K562 (cell line): ENCODE measurements around the gene MED15. TPM values are rescaled to one million over a fixed set of nuclear protein-coding genes. Genes with fewer than 3 reads are reported as not detected.

ENCODE experiments used
- CTBP1 ChIP-seq: fragments of 450-650 bp; IDR thresholded peaks from 2 replicates; pipeline ENCODE4 v1.6.1; 2016; ENCODE audit warnings: borderline replicate concordance
- FOXJ3 ChIP-seq: sonication (generic); formaldehyde crosslinking; IDR thresholded peaks from 2 replicates; pipeline ENCODE4 v1.4.0; 2020; ENCODE audit warnings: mild to moderate bottlenecking, missing genetic modification reagents
- MYNN ChIP-seq, 2 experiments: sonication (generic); formaldehyde crosslinking in 1 of 2; IDR thresholded peaks; 2 replicates each; pipeline versions ENCODE4 v1.5.0 to v1.6.1; 2016 to 2020; ENCODE audit warnings: antibody characterized with exemption in 1 of 2, missing genetic modification reagents in 1 of 2
- NEUROD1 ChIP-seq: fragments of 150-350 bp; IDR thresholded peaks from 2 replicates; pipeline ENCODE4 v1.6.1; 2014; ENCODE audit warnings: borderline replicate concordance, low read length, low read depth; ENCODE audit not compliant: partially characterized antibody
- POLR2A ChIP-seq: fragments of 450-650 bp; conservative IDR thresholded peaks from 2 replicates; pipeline ENCODE4 v1.6.1; 2016
- POU5F1 ChIP-seq: fragments of 150-350 bp; IDR thresholded peaks from 2 replicates; pipeline ENCODE4 v1.6.1; 2014; ENCODE audit warnings: borderline replicate concordance, low read length, low read depth, mild to moderate bottlenecking; ENCODE audit not compliant: partially characterized antibody
- PYGO2 ChIP-seq: fragments of 450-650 bp; IDR thresholded peaks from 2 replicates; pipeline ENCODE4 v1.6.1; 2016; ENCODE audit warnings: mild to moderate bottlenecking, missing genetic modification characterization, moderate library complexity, missing compliant biosample characterization
- RBM34 ChIP-seq: fragments of 200-400 bp; formaldehyde crosslinking; IDR thresholded peaks from 2 replicates; pipeline ENCODE4 v1.6.1; 2018; ENCODE audit warnings: low read length, borderline replicate concordance; ENCODE audit not compliant: insufficient read depth
- SREBF2 ChIP-seq: sonication (generic); formaldehyde crosslinking; IDR thresholded peaks from 2 replicates; pipeline ENCODE4 v1.4.0; 2020; ENCODE audit warnings: mild to moderate bottlenecking, missing genetic modification reagents
- SRSF3 ChIP-seq: fragments of 200-400 bp; formaldehyde crosslinking; IDR thresholded peaks from 2 replicates; pipeline ENCODE4 v1.6.1; 2016; ENCODE audit warnings: mild to moderate bottlenecking, low read length, moderate library complexity; ENCODE audit not compliant: insufficient read depth
- ZFX ChIP-seq: sonication (generic); formaldehyde crosslinking; IDR thresholded peaks from 2 replicates; pipeline ENCODE4 v1.8.0; 2022; ENCODE audit warnings: mild to moderate bottlenecking, missing genetic modification reagents, moderate library complexity
- polyA plus RNA-seq, 8 experiments: library from polyadenylated mRNA; depleted of rRNA in 4 of 8; stranded (reverse) in 5 of 8; unstranded in 3 of 8; fragments of >200 nt; fragmentation: Nextera tagmentation in 2 of 8; fragmentation: Illumina TruSeq in 1 of 8; extraction: Ambion mirVana in 2 of 8; extraction: Trizol in 1 of 8; gene quantifications; 2 replicates each; pipeline versions ENCODE4 v1.2.1 to v1.2.3, GENCODE V29; 2011 to 2014; ENCODE audit warnings: inconsistent platforms in 1 of 8, missing spikeins in 1 of 8
- total RNA-seq, 7 experiments: library from RNA; depleted of rRNA in 6 of 7; stranded (reverse); fragments of >200 nt in 6 of 7; fragmentation: Illumina TruSeq in 2 of 7; extraction: Trizol in 2 of 7; gene quantifications; 2 replicates each; pipeline versions ENCODE4 v1.2.1 to v1.2.3, GENCODE V29; 2011 to 2021; ENCODE audit warnings: low replicate concordance in 1 of 7
- TF ChIP-seq, protein P1 (sequence below), 2 experiments: IDR thresholded peaks; 2 replicates each; pipeline ENCODE4 v1.6.1; 2012; ENCODE audit warnings: improper control_type of control experiment in 2 of 2, low read depth in 2 of 2, low read length in 2 of 2, borderline replicate concordance in 1 of 2
- TF ChIP-seq, protein P2 (sequence below), 2 experiments: fragments of 450-650 bp; formaldehyde crosslinking in 1 of 2; IDR thresholded peaks; 2 replicates each; pipeline versions ENCODE4 v1.4.0 to v1.6.1; 2014 to 2020; ENCODE audit warnings: mild to moderate bottlenecking in 2 of 2, borderline replicate concordance in 1 of 2, low read depth in 1 of 2
- TF ChIP-seq, protein P3 (sequence below): sonication (generic); formaldehyde crosslinking; IDR thresholded peaks from 2 replicates; pipeline ENCODE4 v1.8.1; 2023; ENCODE audit warnings: mild to moderate bottlenecking, missing genetic modification reagents

MED15 gene
- total and polyA plus RNA-seq, 9 of the 15 experiments (the other 6 are each of a cell fraction or from before 2014, with no cell fraction given) = 4.0 to 271 (median 60.1) TPM

DNA sequence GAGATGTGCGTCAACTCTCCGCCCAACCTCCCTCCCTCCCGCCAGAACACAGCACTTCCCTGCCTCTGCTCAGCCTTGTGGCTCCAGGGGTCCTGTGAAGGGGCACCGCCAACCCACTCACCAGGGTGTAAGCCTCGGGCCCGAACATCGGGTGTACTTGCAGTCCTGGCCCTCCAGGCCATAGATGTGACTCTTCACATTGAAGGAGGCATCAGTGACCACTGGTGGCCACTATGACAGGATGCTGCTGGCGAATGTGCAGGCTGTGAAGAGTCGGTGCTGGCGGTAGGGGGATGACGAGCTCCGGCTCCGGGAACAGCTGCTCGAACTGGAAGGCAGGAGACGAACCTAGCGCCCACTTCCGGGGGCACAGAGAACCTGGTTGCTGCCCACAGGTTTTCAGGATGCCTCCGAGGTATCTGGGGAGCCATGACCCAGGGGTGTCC is 97.4 kb downstream of the MED15 start (continued):
- TF ChIP-seq, protein P1, sequence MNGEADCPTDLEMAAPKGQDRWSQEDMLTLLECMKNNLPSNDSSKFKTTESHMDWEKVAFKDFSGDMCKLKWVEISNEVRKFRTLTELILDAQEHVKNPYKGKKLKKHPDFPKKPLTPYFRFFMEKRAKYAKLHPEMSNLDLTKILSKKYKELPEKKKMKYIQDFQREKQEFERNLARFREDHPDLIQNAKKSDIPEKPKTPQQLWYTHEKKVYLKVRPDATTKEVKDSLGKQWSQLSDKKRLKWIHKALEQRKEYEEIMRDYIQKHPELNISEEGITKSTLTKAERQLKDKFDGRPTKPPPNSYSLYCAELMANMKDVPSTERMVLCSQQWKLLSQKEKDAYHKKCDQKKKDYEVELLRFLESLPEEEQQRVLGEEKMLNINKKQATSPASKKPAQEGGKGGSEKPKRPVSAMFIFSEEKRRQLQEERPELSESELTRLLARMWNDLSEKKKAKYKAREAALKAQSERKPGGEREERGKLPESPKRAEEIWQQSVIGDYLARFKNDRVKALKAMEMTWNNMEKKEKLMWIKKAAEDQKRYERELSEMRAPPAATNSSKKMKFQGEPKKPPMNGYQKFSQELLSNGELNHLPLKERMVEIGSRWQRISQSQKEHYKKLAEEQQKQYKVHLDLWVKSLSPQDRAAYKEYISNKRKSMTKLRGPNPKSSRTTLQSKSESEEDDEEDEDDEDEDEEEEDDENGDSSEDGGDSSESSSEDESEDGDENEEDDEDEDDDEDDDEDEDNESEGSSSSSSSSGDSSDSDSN (IDR thresholded peaks at IDR 0.05; ENCODE audit: borderline replicate concordance in 1 of 2, low read depth in 2 of 2, low read length in 2 of 2) = peak in 1 of 2 experiments; percentile 89; a peak in 1 of 4 replicates
- TF ChIP-seq POU5F1 (no peak), CTBP1 (peak; percentile 84), SRSF3 (0 out of 2 replicates have a peak, but pooled peaks have one; percentile 39), RBM34 (no peak), ZFX (CRISPR knock-in tag) (no peak), FOXJ3 (CRISPR knock-in tag) (no peak), PYGO2 (no peak), NEUROD1 (peak; percentile 40), SREBF2 (CRISPR knock-in tag) (no peak), POLR2A (no peak), MYNN (IDR thresholded peaks at IDR 0.05) (0 out of 2 replicates have a peak, but pooled peaks have one; percentile 6), MYNN (CRISPR knock-in tag; IDR thresholded peaks at IDR 0.05) (no peak)
- TF ChIP-seq, protein P2, sequence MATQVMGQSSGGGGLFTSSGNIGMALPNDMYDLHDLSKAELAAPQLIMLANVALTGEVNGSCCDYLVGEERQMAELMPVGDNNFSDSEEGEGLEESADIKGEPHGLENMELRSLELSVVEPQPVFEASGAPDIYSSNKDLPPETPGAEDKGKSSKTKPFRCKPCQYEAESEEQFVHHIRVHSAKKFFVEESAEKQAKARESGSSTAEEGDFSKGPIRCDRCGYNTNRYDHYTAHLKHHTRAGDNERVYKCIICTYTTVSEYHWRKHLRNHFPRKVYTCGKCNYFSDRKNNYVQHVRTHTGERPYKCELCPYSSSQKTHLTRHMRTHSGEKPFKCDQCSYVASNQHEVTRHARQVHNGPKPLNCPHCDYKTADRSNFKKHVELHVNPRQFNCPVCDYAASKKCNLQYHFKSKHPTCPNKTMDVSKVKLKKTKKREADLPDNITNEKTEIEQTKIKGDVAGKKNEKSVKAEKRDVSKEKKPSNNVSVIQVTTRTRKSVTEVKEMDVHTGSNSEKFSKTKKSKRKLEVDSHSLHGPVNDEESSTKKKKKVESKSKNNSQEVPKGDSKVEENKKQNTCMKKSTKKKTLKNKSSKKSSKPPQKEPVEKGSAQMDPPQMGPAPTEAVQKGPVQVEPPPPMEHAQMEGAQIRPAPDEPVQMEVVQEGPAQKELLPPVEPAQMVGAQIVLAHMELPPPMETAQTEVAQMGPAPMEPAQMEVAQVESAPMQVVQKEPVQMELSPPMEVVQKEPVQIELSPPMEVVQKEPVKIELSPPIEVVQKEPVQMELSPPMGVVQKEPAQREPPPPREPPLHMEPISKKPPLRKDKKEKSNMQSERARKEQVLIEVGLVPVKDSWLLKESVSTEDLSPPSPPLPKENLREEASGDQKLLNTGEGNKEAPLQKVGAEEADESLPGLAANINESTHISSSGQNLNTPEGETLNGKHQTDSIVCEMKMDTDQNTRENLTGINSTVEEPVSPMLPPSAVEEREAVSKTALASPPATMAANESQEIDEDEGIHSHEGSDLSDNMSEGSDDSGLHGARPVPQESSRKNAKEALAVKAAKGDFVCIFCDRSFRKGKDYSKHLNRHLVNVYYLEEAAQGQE (IDR thresholded peaks at IDR 0.05; ENCODE audit: borderline replicate concordance) = no peak
- TF ChIP-seq, protein P2 (CRISPR knock-in tag; IDR thresholded peaks at IDR 0.05; ENCODE audit: low read depth) = no peak
- TF ChIP-seq, protein P3, sequence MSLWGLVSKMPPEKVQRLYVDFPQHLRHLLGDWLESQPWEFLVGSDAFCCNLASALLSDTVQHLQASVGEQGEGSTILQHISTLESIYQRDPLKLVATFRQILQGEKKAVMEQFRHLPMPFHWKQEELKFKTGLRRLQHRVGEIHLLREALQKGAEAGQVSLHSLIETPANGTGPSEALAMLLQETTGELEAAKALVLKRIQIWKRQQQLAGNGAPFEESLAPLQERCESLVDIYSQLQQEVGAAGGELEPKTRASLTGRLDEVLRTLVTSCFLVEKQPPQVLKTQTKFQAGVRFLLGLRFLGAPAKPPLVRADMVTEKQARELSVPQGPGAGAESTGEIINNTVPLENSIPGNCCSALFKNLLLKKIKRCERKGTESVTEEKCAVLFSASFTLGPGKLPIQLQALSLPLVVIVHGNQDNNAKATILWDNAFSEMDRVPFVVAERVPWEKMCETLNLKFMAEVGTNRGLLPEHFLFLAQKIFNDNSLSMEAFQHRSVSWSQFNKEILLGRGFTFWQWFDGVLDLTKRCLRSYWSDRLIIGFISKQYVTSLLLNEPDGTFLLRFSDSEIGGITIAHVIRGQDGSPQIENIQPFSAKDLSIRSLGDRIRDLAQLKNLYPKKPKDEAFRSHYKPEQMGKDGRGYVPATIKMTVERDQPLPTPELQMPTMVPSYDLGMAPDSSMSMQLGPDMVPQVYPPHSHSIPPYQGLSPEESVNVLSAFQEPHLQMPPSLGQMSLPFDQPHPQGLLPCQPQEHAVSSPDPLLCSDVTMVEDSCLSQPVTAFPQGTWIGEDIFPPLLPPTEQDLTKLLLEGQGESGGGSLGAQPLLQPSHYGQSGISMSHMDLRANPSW = peak; percentile 56; the same call in 1 of the 2 replicates
